Right lung (tissue), 5 donors: Measurements from ENCODE around the gene INTS11. TPM values are rescaled to one million over a fixed set of nuclear protein-coding genes. Genes with fewer than 3 reads are reported as not detected.

Source experiments
- DNase-seq, 2 donors: peaks; one replicate each; pipeline ENCODE4 v3.0.0-alpha.2; 2013
- polyA plus RNA-seq, 5 donors: library from polyadenylated mRNA; unstranded; fragments of 120-200 nt; gene quantifications; one replicate each; pipeline versions ENCODE4 v1.2.1 to v1.2.3, GENCODE V29; 2013; ENCODE audit warnings: inconsistent platforms in 1 of 5, low replicate concordance in 1 of 5; ENCODE audit not compliant: insufficient read length in 5 of 5, insufficient read depth in 1 of 5

The INTS11 gene
- polyA plus RNA-seq, 5 donors = 102 to 144 (median 126) TPM

DNA sequence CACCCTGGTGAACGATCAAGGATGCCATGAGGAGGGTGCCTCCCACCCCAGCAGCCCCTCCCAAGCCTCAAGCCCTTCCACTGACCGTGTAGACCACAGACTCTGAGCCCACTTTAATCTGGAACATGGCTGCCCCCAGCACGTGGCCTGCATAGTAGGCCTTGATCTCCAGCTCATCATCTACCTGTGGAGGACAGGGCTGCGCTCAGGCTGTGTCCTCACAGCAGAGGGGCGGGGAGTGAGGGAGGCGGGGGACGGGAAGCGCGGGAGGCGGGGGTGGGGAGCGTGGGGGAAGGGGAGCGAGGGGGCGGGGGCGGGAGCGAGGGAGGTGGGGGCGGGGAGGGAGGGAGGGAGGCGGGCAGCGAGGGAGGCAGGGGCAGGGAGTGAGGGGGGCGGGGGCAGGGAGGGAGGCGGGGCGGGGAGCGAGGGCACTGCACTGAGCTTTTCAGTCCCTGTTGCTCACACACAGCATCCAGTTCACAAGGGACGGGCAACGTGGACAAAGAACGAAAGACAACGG lies 9.0 kb downstream of the INTS11 start:
- no peak for DNase-seq

DNA sequence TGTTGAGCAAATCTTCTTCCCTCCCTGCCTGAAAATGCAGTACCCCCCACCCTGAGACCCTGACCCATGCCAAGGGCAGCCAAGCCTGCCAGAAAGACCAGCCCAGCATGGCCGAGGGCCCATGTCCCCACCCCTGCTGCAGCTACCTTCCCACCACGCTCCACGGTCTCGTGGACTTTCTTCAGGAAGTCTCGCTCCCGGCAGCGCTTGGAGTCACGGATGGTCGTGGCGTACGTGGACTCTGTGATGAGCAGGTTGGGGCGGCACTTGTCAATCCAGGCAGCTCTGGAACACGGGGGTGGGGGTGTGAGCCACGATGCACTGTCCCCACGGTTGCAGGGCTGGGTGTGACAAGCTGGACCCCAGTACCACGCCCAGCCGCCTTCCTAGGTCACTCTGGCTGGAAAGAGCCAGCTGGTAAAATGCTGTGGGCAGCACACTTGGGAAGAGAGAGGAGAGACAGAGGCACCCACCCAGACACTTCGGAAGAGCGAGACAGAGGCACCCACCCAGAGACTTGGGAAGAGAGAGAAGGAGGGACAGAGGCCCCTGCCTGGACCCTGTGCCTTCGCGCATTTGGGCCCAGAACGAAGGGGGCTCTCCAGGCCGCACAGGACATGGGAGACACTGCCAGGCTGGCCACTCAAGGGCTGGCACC lies 9.7 kb downstream of the INTS11 start:
- DNase-seq = no peak

DNA sequence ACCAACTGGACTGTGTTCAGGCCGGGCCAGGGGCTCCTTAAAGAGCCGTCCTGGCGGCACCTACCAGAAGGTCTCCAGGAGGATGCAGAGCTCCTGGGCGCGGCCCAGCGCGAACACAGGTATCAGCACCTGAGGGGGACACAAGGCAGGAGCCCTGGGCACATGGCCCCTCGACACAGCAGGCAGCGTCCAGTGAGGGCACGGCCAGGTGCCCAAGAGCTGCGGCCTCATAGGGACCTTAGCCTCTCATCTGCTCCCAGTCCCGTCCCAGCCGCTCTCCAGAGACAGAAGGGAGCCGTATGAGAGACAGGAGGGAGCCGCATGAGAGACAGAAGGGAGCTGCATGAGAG lies 10.2 kb downstream of the INTS11 start:
- no peak for DNase-seq

DNA sequence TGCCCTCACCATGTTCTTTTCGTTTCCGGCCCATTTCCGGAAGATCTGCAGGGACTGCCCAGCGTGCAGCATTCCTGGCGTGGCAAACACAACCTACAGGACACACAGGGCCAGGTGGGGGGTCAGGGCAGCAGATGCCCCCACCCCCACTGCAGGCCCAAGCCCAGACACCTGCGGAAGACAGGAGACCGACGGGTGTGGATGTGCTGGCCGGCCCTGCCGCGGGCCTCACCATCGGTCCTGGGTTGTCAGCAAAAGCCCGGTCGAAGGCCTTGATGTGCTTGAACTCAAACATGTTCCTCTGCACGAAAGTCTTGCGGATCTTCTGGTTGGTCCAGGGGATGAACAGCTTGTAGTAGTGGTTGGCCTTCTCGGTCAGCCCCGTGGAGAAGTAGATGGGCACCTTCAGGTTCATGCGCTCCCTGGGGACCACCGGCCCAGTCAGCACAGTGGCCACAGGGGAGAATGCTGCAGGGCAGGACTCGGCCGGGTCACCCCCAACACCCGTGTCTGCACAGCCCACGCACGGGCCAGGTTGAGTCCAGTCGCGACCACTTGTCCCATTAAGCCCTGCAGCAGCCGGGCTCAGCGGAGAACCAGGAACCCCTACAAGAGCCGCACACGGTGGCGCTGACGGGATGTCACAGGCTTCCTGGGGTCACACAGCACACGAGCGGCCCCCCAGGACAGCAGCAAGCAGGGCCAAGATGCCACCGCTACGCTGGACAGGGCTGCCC lies 10.8 kb downstream of the INTS11 start:
- no peak for DNase-seq

DNA sequence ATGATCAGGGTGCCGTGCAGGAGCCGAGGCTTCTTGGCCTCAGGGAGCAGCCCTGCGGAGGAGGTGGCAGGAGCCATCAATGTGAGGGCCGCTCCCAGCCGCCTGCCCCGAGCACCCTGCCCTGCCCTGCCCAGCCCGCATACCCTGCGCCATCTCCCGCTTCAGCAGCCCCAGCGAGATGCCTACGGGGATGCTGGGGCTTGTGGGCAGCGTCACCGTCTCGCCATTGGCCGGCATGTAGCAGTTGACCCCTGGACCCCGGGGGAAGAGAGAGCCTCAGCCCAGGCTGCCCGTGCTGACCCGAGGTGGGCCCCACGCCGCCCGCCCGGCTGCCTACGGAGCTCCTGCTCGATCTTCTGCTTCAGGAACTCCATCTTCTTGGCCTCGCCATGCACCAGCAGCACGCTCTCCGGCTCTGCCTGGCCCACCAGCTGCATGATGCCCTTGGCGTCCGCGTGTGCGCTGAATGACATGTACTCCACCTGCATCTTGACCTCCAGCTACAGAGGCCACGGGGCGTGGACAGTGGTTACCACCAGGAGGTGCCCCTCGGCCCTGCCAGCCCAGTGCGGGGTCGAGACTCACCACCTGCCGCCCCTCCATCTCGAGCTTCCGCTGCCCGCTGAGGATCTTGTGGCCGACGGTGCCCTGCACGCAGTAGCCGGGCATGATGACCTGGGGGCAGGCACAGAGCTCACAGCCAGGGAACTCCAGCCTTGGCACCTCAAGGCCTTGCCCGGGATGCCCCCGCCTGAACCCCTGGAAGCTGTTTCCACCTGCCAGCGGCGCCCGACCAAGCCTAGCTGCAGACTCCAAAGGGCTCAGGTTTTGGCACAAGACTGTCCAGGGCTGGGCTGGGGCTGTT lies 11.8 kb downstream of the INTS11 start:
- DNase-seq = no peak

DNA sequence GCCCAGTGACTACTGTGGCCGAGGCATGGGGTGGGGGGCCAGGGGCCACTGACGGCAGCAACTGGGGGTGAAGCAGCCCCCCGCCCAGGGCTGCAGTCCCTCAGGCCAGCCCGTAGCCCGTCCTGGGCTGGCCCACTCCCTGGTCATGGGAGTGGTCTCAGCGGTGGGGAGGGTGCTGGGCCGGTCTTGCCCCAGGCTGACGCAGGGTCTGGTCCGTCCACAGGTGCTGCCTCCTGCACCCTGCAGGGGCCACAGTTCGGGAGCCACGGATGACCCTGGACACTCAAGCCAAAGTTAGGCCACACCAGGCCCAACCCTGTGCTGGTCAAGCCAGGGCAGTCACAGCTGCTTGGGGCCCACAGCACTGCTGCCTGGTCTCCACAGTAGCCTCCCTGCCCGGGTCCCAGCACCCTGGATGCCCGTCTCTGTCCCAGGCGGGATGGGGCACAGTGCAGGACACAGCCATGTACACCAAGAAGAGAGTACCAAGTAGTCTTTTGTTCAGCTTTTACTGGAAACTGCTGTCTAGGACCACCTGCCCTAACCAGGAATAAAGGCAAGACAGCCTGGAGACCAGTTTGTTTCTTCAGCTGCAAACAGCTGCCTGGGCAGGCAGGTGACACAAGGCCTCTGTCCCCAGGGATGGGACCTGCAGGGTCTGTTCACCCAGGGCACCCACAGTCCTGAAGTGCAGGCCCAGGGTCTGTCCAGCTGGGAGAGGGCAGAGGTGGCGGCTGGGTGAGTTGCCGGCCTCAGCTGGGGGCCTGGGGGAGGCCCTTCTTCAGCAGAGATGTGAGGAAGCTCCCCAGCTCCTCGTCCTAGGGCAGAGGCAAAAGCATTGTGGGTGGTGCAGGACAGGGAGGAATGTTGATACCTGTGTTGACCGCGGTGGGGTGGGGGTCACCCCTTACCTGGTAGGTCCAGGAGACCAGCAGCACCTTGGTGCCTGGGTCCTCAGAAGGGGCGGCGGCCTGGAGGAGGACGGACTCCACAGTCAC lies 13.1 kb downstream of the INTS11 start:
- no peak for DNase-seq

DNA sequence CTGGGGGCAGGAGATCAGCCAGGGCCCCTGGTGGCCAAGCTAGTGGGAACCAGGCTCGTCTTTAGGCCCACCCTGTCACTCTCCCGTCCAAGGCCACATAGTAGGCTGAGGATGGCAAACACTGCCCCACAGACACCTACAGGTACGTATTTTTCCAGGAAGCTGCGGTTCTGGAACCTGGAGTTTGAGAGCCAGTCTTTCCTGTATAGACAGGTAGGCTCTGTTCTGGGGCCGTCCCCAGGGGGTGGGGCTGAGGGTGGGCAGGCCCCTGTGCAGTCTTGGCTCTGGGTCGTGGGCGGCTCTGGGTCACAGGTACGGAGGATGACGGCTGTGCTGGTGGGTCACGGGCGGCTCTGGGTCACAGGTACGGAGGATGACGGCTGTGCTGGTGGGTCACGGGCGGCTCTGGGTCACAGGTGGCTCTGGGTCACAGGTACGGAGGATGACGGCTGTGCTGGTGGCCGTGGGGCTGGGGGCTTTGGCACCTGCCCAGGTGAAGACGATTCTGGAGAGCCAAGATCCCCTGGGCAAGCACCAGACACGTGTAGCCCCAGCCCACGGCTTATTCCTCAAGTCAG lies 13.9 kb downstream of the INTS11 start:
- DNase-seq = no peak

DNA sequence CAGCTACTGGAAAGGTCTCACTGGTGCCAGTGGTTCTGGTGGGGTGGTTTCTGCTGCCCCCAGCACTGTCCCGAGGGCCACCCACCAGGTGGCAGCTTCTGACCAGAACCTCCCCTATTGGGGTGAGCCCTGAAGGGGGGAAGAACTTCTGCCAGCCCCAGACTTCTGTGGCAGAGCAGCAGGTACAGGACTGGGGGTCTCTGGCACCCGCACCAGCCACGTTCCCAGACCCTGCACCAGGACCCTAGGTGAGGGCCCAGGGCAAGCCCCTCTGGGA lies 14.4 kb downstream of the INTS11 start:
- no peak for DNase-seq

DNA sequence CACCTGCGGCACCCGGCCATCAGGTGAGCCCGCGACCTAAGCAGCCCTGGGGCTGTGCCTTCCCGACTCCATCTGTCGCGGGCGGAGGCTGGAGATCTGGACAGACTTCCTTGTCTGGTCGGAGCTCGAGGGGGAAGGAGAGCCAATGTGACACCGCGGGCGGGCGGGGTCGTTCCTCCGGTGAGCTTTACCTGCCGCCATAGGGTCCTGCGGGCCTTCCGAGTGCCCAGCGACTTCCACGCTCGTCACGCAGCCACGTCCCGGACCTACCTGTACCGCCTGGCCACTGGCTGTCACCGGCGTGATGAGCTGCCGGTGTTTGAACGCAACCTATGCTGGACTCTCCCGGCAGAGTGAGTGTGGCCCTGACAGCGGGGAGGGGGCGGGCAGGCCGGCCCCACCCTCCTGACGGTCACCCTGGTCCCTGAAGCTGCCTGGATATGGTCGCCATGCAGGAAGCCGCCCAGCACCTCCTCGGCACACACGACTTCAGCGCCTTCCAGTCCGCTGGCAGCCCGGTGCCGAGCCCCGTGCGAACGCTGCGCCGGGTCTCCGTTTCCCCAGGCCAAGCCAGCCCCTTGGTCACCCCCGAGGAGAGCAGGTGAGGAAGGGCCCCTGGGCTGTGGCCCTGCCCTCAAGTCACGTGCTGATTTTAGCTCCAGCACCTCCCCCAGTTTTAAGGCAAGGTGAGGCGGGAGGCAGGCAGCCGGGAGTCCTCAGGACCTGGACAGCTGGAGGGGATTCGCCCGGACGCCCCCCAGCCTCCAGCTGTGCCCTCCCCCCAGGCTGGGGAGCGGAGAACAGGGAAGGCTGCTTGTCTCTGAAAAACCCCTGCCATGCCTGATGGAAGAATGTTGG lies 15.0 kb downstream of the INTS11 start:
- no peak for DNase-seq

DNA sequence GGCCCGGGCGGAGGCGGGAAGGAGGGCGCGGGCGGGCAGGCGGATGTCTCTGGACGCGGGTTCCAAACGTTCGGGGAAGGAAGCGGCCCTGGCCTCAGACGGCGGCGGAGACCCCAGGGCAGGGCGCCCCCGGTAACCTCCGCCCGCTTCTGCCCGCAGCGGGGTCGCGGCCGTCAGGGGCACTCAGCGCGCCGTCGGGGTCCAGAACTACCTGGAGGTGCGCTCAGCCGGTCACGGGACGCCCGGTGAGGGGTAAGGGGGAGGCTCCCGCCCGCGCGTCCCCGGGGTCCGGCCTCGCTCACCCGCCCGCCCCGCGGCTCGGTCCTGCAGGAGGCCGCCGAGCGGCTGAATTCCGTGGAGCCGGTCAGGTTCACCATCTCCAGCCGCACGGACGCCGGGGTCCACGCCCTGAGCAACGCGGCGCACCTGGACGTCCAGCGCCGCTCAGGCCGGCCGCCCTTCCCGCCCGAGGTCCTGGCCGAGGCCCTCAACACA lies 15.7 kb downstream of the INTS11 start:
- DNase-seq = no peak

DNA sequence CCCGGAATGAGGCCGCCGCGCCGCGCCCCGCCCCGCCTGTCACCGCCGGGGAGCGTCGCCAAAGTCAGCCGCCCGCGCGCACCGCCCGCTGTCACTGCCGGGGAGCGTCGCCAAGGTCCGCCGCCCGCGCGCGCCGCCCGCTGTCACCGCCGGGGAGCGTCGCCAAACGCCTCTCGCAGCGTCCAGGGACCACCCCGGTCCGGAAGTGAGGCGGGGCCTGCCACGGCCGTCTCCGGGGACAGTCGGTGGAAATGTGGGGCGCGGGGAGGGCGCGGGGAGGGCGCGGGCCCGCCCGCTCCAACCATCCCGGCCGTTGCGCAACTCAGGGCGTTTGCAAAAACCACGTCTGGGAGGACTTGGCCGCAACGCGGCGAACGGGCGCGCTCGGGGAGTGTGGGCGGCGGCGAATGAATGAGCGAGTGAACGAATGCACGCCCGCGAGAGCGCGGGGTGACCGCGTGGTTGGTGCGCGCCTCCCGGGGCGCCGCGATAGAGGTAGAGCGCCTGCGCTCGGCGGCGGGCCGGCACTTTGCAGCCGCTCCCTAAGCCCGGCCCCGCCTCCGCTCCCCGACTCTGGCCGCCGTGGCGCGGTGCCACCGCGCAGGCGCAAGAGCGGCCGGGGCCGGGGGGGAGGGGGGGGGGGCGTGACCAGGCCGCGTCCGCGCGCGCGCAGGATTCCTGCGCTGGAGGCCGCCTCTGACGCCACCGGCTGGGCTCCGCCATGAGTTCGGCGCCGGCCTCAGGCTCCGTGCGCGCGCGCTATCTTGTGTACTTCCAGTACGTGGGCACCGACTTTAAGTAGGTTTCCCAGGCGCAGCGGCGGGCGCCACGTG lies 16.3 kb downstream of the INTS11 start, which contains the start of the genes ACAP3 and PUSL1:
TSS of gene ACAP3 (minus strand) at position 8 of the 833 bp plus-strand sequence. CDS start 115 bp downstream, outside the sequence.
TSS of gene PUSL1 (plus strand) at position 675 of the 833 bp plus-strand sequence. CDS start at position 722, 47 bp downstream.
- peak; percentile 94 for DNase-seq

DNA sequence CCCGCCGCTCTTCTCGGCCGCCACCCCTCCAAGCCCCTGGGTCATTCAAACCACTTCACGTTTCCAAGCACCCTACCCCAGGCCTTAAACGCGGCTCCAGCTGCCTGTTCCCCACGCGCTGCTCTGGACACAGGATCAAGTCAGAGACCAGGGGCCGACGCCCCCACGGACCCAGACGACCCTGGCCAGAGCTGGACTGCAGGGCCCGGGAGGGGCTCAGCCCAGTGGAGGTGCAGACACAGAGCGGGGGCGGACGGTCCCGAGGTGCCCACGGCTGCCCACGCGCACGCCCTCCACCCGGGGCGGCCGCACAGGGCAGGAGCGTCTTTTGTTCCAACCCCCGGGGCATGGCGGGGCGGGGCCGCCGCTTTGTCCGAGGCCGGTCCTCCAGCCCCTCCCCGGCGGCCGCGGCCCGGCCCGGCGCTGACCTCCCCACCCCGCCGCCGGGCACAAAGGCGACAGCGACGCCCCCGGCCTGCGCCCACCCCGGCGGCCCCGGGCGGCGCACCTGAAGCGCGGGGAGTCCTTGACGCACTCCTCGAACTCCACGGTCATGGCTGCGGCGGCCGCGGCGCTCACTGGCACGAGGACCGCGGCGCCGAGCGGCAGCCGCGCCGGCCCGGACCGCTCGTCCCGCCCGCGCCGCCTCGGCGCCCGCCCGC lies 17.1 kb downstream of the INTS11 start:
- DNase-seq = no peak

DNA sequence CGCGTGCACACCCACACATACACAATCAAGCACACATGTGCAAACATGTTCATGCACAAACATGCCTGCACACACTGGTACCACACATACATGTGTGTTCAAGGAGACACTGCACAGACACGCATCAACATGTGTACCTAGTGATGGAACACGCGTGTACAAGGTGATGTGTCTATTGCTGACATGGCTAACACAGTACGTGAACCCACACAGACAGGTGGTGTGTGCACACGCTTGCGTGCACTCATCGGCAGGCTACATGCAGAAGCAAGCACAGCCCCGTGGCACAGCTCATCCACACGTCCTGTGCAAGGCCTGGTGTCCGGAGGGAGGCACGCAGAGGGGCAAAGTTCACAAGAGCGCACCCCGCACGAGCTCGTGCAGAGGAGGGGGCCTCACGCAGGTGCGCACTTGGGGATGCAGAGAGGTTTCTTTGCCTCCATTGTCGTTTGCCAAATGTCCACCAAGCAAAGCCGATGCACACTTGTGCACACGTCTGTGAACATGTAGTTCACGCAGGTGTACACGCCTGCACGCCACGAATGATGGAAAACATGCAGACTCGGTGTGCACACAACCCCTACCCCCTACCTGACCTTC lies 17.7 kb downstream of the INTS11 start:
- no peak for DNase-seq

DNA sequence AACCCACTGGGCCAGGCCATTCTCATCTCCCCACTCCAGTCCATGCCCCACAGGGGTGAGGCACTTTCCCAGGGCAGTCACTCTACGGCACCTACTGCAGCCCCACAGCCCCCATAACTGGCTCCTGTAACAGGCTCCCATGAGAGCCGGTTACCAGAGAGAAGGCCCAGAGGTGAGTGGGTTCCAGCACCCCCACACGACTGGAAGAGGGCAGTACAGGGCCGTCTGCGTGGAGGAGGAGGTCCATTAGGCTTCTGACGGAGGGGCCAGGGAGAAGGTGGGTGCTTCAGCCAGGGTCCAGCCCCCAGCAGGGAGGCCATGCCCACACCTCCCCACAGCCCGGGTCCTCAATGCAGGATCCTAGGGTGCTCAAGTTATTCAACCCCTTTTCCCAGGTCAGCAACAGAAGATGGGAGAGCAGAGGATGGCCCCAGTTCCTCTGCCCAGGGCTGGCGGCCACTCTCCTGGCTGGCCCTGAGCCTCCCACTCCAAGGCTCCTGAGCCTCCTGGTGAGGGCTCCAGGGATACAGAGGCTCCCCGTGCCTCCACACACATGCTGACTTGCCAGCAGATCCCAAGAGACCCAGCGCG lies 18.3 kb downstream of the INTS11 start:
- DNase-seq = no peak

DNA sequence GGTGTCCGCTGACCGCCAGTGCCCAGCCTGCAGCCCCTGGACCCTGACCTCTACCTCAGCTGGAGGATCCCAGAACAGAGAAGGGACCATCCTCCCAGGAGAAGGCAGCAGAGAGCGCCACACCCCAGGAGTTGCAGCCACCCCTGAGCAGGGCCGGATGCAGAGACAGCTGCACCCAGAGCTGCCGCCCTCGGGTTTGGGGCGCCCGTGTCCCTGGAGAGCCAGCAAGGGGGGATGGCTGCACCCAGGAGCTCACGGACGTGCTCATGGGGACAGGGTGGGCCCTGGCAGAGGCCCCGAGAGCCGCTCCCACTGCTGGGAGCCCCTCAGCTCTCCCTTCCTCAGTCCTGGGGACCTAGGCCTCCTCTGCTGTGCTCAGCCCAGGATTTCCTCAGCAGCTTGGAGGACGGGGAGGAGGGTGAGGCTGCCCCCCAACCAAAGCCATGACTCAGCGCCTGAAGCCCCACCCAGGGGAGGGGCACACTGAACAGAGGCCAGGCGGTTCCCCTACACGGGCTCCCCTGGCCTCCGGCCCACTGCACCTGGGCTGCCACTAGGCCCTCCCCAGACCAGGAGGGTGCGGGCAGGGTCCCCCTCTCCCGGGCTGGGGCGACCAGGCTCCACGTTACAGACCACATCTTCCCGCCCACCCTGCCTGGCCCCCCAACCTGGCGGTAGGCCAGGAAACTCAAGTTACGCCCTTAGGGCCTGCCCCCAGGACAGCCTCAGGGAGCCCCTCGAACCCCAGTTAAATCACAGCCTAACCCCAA lies 19.0 kb downstream of the INTS11 start:
- DNase-seq = no peak
